Measurements from ENCODE around the gene COL5A3.

- TF ChIP-seq CTCF (IDR thresholded peaks at IDR 0.05) (no peak), SIN3A (IDR thresholded peaks at IDR 0.05; ENCODE audit: borderline replicate concordance, insufficient read depth, low read depth, low read length) (no peak), TCF7L2 (IDR thresholded peaks at IDR 0.05; ENCODE audit: low read depth, low read length) (no peak), POLR2AphosphoS5 (IDR thresholded peaks at IDR 0.05; ENCODE audit: low read depth, low read length) (no peak)
- TF ChIP-seq, protein P1, sequence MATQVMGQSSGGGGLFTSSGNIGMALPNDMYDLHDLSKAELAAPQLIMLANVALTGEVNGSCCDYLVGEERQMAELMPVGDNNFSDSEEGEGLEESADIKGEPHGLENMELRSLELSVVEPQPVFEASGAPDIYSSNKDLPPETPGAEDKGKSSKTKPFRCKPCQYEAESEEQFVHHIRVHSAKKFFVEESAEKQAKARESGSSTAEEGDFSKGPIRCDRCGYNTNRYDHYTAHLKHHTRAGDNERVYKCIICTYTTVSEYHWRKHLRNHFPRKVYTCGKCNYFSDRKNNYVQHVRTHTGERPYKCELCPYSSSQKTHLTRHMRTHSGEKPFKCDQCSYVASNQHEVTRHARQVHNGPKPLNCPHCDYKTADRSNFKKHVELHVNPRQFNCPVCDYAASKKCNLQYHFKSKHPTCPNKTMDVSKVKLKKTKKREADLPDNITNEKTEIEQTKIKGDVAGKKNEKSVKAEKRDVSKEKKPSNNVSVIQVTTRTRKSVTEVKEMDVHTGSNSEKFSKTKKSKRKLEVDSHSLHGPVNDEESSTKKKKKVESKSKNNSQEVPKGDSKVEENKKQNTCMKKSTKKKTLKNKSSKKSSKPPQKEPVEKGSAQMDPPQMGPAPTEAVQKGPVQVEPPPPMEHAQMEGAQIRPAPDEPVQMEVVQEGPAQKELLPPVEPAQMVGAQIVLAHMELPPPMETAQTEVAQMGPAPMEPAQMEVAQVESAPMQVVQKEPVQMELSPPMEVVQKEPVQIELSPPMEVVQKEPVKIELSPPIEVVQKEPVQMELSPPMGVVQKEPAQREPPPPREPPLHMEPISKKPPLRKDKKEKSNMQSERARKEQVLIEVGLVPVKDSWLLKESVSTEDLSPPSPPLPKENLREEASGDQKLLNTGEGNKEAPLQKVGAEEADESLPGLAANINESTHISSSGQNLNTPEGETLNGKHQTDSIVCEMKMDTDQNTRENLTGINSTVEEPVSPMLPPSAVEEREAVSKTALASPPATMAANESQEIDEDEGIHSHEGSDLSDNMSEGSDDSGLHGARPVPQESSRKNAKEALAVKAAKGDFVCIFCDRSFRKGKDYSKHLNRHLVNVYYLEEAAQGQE (IDR thresholded peaks at IDR 0.05; ENCODE audit: insufficient read depth in 1 of 2, low read depth in 2 of 2, low read length in 1 of 2) = no peak
These were observed 44.3 kb downstream of the COL5A3 start for GRCh38 chr19:9966024-9966423.

Data from Panc1 (cell line).